ENCODE data around the gene NIPAL1.

DNA sequence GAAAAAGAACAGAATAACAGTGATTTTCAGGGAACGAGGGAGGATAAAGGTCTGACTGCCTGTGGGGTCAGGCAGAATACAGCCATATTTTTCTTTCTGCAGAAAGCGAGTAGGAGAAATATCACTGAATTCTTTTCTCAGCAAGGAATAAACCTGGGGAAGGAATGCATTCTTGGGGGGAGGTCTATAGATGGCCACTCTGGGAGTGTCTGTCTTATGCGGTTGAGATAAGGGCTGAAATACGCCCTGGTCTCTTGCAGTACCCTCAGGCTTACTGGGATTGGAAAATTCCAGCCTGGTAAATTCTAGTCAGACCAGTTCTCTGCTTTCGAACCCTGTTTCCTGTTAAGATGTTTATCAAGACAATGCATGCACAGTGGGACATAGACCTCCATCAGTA, 26.4 kb upstream of the NIPAL1 start:
- TF ChIP-seq POLR2A (IDR thresholded peaks at IDR 0.05; ENCODE audit: low read length) (no peak), GATA1 (IDR thresholded peaks at IDR 0.05; ENCODE audit: low read depth, low read length) (no peak)
